D721Med (cell line): ENCODE data around the gene PLCH1.

Experiments
- DNase-seq: peaks from one replicate; pipeline ENCODE4 v3.0.0; 2011; ENCODE audit warnings: low spot score; ENCODE audit not compliant: insufficient read length
- FAIRE-seq: peaks from 2 replicates; lab custom pipeline; 2011; peaks lifted over from hg19 to GRCh38; lab: Jason Lieb, UNC
- CTCF ChIP-seq: IDR thresholded peaks from 2 replicates; pipeline ENCODE4 v1.5.1; 2012; ENCODE audit warnings: mild to moderate bottlenecking, control low read depth; ENCODE audit not compliant: insufficient read depth; ENCODE audit errors: missing control alignments

The PLCH1 gene

GRCh38 chr3:155418407-155418806, 326.5 kb downstream of the PLCH1 start:
- DNase-seq (no peak), FAIRE-seq (no peak)
- no peak for TF ChIP-seq CTCF

GRCh38 chr3:155417119-155417517, 327.8 kb downstream of the PLCH1 start:
- DNase-seq = no peak
- no peak for FAIRE-seq

GRCh38 chr3:155416500-155417118, 328.3 kb downstream of the PLCH1 start:
- DNase-seq = no peak
- no peak for TF ChIP-seq CTCF
- no peak for FAIRE-seq

More at GRCh38 chr3:155417119-155417517, 327.8 kb downstream of the PLCH1 start:
- no peak for TF ChIP-seq CTCF

- FAIRE-seq = no peak
- no peak for TF ChIP-seq CTCF
- DNase-seq = no peak
These were observed 332.0 kb downstream of the PLCH1 start for GRCh38 chr3:155412904-155413303.

- DNase-seq = no peak
- TF ChIP-seq CTCF = peak; percentile 4
These were observed 333.2 kb downstream of the PLCH1 start for GRCh38 chr3:155411500-155412223.

GRCh38 chr3:155409336-155409735, 335.5 kb downstream of the PLCH1 start:
- DNase-seq (no peak), FAIRE-seq (no peak)
- TF ChIP-seq CTCF = no peak

More at GRCh38 chr3:155411500-155412223, 333.2 kb downstream of the PLCH1 start:
- FAIRE-seq = no peak

GRCh38 chr3:155407971-155408370, 336.9 kb downstream of the PLCH1 start:
- no peak for TF ChIP-seq CTCF
- FAIRE-seq (no peak), DNase-seq (no peak)
